ENCODE data around the gene SLC29A2.

Gene SLC29A2

GRCh38 chr11:66314561-66315497, 56.7 kb downstream of the SLC29A2 start:
- no peak overlapping the region for H3K4me3 ChIP-seq (ENCODE audit: low read depth, low read length)
- DNase-seq (ENCODE audit: low read depth), result no peak
- TF ChIP-seq CTCF (IDR thresholded peaks at IDR 0.05; ENCODE audit: control insufficient read depth, extremely low read depth, insufficient read depth), result no peak

GRCh38 chr11:66314186-66314501, 57.4 kb downstream of the SLC29A2 start:
- H3K4me3 ChIP-seq (ENCODE audit: low read depth, low read length), result no peak overlapping the region
- no peak for DNase-seq (ENCODE audit: low read depth)
- no peak for TF ChIP-seq CTCF (IDR thresholded peaks at IDR 0.05; ENCODE audit: control insufficient read depth, extremely low read depth, insufficient read depth)

- DNase-seq (ENCODE audit: low read depth), result no peak
- TF ChIP-seq CTCF (IDR thresholded peaks at IDR 0.05; ENCODE audit: control insufficient read depth, extremely low read depth, insufficient read depth), result no peak
- H3K4me3 ChIP-seq (ENCODE audit: low read depth, low read length), result peak overlapping the region; percentile 37
Measured at GRCh38 chr11:66313321-66314185, 58.0 kb downstream of the SLC29A2 start.

GRCh38 chr11:66312549-66313320, 58.8 kb downstream of the SLC29A2 start:
- no peak for TF ChIP-seq CTCF (IDR thresholded peaks at IDR 0.05; ENCODE audit: control insufficient read depth, extremely low read depth, insufficient read depth)
- peak overlapping the region; percentile 63 for H3K4me3 ChIP-seq (ENCODE audit: low read depth, low read length)
- peak; percentile 81 for DNase-seq (ENCODE audit: low read depth)

Measured in LNCaP clone FGC (cell line).